ENCODE data around the gene CRIP2. TPM values are rescaled to one million over a fixed set of nuclear protein-coding genes. Genes with fewer than 3 reads are reported as not detected.
A peak's percentile ranks its signal among the peaks of the same experiment; 100 is the strongest.

The CRIP2 gene
- total and polyA plus RNA-seq, 2 of the 8 experiments (the other 6 are each of a cell fraction or from before 2014, with no cell fraction given): 4.2 to 13.5 TPM

- WGBS, 2 experiments (ENCODE audit: extremely low coverage in 1 of 2, insufficient coverage in 1 of 2, insufficient read length in 1 of 2, insufficient replicate concordance in 2 of 2, low coverage in 1 of 2, low lambda C conversion rate in 2 of 2, missing lambda C conversion rate in 1 of 2): 94% methylated on average over 7 of the region's 9 CpGs; no CpG with 5 or more reads in 1 of the 2 experiments
- Histone ChIP-seq H3K79me1 (ENCODE audit: low read depth, low read length) (peaks cover 33% of the 10 kb centered on the region), H2BK5ac (ENCODE audit: low read depth, low read length) (no peak overlapping the region), H2BK120ac (replicated peaks; ENCODE audit: low read depth, low read length) (no peak overlapping the region), H4K20me1 (replicated peaks in 1 of 2; ENCODE audit: control insufficient read depth in 1 of 2, insufficient read depth in 2 of 2, low read length in 2 of 2) (peaks cover 37 to 47% of the 10 kb centered on the region in 2 experiments), H3K23me2 (ENCODE audit: low read depth, low read length) (no peaks in the 10 kb centered on the region), H4K91ac (replicated peaks; ENCODE audit: insufficient read length, low read length) (no peak overlapping the region), H4K5ac (ENCODE audit: insufficient read length, low read depth, low read length) (no peak overlapping the region), H2BK20ac (ENCODE audit: low read length) (no peak overlapping the region), H3K4me3 (ENCODE audit: extremely low read depth in 1 of 4, insufficient read depth in 2 of 4, low read depth in 3 of 4, low read length in 4 of 4) (no peak overlapping the region), H3K36me3 (ENCODE audit: control insufficient read depth in 2 of 4, insufficient read depth in 4 of 4, low read length in 3 of 4) (peaks cover 0 to 12% (median 2%) of the 10 kb centered on the region in 4 experiments; a peak in 4 of 8 replicates), H4K8ac (ENCODE audit: extremely low read depth, insufficient read depth, low read length) (peak overlapping the region; percentile 51; the same call in 1 of the 2 replicates), H3K27ac (ENCODE audit: low read depth, low read length) (no peak overlapping the region), H3K14ac (ENCODE audit: insufficient read length) (no peak overlapping the region), H3K4me2 (ENCODE audit: insufficient read depth in 1 of 2, low read depth in 2 of 2, low read length in 2 of 2) (no peak overlapping the region), H3K9ac (replicated peaks in 1 of 4; ENCODE audit: extremely low read depth in 1 of 4, low read depth in 3 of 4, low read length in 3 of 4) (no peak overlapping the region), H3K56ac (replicated peaks; ENCODE audit: insufficient read length, low read depth, low read length) (no peak overlapping the region), H2BK12ac (ENCODE audit: low read depth, low read length) (no peak overlapping the region), H3K4me1 (replicated peaks in 1 of 4; ENCODE audit: control insufficient read depth in 3 of 4, insufficient read depth in 4 of 4, low read length in 3 of 4) (peaks cover 0 to 3% (median 0%) of the 10 kb centered on the region in 4 experiments; a peak in 2 of 7 replicates), H3K27me3 (replicated peaks in 1 of 4; ENCODE audit: control insufficient read depth in 3 of 4, extremely low read depth in 1 of 4, insufficient read depth in 3 of 4, low read length in 3 of 4) (no peaks in the 10 kb centered on the region), H2BK15ac (ENCODE audit: low read length) (no peak overlapping the region), H3K9me3 (ENCODE audit: insufficient read depth in 2 of 2, low read depth in 1 of 2, low read length in 1 of 2) (no peaks in the 10 kb centered on the region), H3K4ac (replicated peaks; ENCODE audit: insufficient read length, low read depth, low read length) (no peak overlapping the region), H2AFZ (ENCODE audit: low read length) (no peak overlapping the region), H3K23ac (ENCODE audit: insufficient read length) (no peak overlapping the region), H2AK5ac (ENCODE audit: low read depth, low read length) (no peak overlapping the region), H3K79me2 (ENCODE audit: control insufficient read depth in 1 of 2, insufficient read depth in 2 of 2, low read length in 2 of 2) (peaks cover 5 to 33% of the 10 kb centered on the region in 2 experiments; a peak in 3 of 4 replicates), H3K18ac (ENCODE audit: extremely low read depth, low read length) (no peak overlapping the region)
- ChIA-PET POLR2A (ENCODE audit: partially characterized antibody) (interaction anchor here (1.2 to 2.6 kb wide), 3 partner anchors 10 to 30 kb away, joined by 3 to 10 read pairs (median 3); no protein-coding TSS in a partner anchor), CTCF (ENCODE audit: partially characterized antibody) (interaction anchor here (0.8 to 1.1 kb wide), 3 partner anchors 31 to 67 kb away, joined by 3 to 6 read pairs (median 4); no protein-coding TSS in a partner anchor)
- no peak for FAIRE-seq
- DNase-seq (ENCODE audit: low read depth in 1 of 2, low spot score in 2 of 2): no peak
- TF ChIP-seq ASH2L (IDR thresholded peaks at IDR 0.05; ENCODE audit: low read length) (no peak), MAFK (IDR thresholded peaks at IDR 0.05; ENCODE audit: low read depth, low read length) (no peak), CBX5 (IDR thresholded peaks at IDR 0.05; ENCODE audit: low read depth, low read length) (no peak), CREB1 (IDR thresholded peaks at IDR 0.05) (no peak), CHD2 (IDR thresholded peaks at IDR 0.05; ENCODE audit: low read length) (no peak), SIN3A (conservative IDR thresholded peaks at IDR 0.05 in 1 of 2, IDR thresholded peaks at IDR 0.05 in 1 of 2; ENCODE audit: low read depth in 1 of 2, low read length in 2 of 2) (no peak), TEAD4 (IDR thresholded peaks at IDR 0.05; ENCODE audit: low read depth, low read length) (no peak), CHD1 (IDR thresholded peaks at IDR 0.05; ENCODE audit: low read depth, low read length) (no peak), RXRA (IDR thresholded peaks at IDR 0.05; ENCODE audit: insufficient read depth, low read depth, low read length) (no peak), ATF2 (IDR thresholded peaks at IDR 0.05; ENCODE audit: low read length) (no peak), KDM4A (IDR thresholded peaks at IDR 0.05; ENCODE audit: low read depth, low read length, severe bottlenecking) (no peak), KDM1A (IDR thresholded peaks at IDR 0.05; ENCODE audit: borderline replicate concordance, low read length) (no peak)
Observed at GRCh38 chr14:105440992-105441391, 33.6 kb upstream of the CRIP2 start.
